ENCODE results near the gene RNPEP.

- TF ChIP-seq CTCF (IDR thresholded peaks at IDR 0.05; ENCODE audit: low read length): no peak
- no peak for TF ChIP-seq EZH2 (IDR thresholded peaks at IDR 0.05; ENCODE audit: borderline replicate concordance, low read length)
Measured at GRCh38 chr1:202016811-202017748, 34.6 kb downstream of the RNPEP start.
